Measurements from ENCODE around the gene MACROH2A2. TPM values are rescaled to one million over a fixed set of nuclear protein-coding genes. Genes with fewer than 3 reads are reported as not detected.
"Not testable (repeated sequence)": the region's sequence is repeated elsewhere in the genome, so short reads cannot be mapped to it uniquely, and the experiment has no call there.

The MACROH2A2 gene
- total RNA-seq, 2 experiments from 2014 or later = 3.0 to 3.1 TPM

- POLR2A ChIA-PET = no interaction called here
- CTCF ChIA-PET = no interaction called here
Observed at GRCh38 chr10:70139997-70140250, 87.3 kb downstream of the MACROH2A2 start.

- POLR2A ChIA-PET = no interaction called here
- CTCF ChIA-PET = no interaction called here
Observed at GRCh38 chr10:70140297-70140696, 87.7 kb downstream of the MACROH2A2 start.

GRCh38 chr10:70142555-70142954, 89.9 kb downstream of the MACROH2A2 start:
- ChIA-PET POLR2A (no interaction called here), CTCF (interaction anchor here (0.5 kb wide), 1 partner anchor 80 kb away, joined by 3 read pairs; no protein-coding TSS in a partner anchor)

GRCh38 chr10:70144372-70145110, 91.9 kb downstream of the MACROH2A2 start:
- CTCF ChIA-PET = interaction anchor here (0.7 to 3.9 kb wide), 3 partner anchors 10 to 37 kb away, joined by 3 to 32 read pairs (median 25); partner anchors contain the start of gene AIFM2
- POLR2A ChIA-PET = interaction anchor here (0.8 to 2.8 kb wide), 4 partner anchors 11 to 259 kb away, joined by 3 to 34 read pairs (median 4); partner anchors contain the start of genes AIFM2, EIF4EBP2 and SAR1A

- ChIA-PET POLR2A (interaction anchor here (0.8 to 2.8 kb wide), 6 partner anchors 12 to 272 kb away, joined by 3 to 34 read pairs (median 4); partner anchors contain the start of genes AIFM2, EIF4EBP2 and SAR1A), CTCF (interaction anchor here (0.6 to 3.9 kb wide), 6 partner anchors 10 to 670 kb away, joined by 3 to 32 read pairs (median 13); partner anchors contain the start of genes AIFM2 and SAR1A)
Observed at GRCh38 chr10:70145166-70145665, 92.6 kb downstream of the MACROH2A2 start.

GRCh38 chr10:70145666-70146488, 93.2 kb downstream of the MACROH2A2 start:
- ChIA-PET POLR2A (interaction anchor here (0.6 to 2.8 kb wide), 12 partner anchors 12 to 272 kb away, joined by 3 to 34 read pairs (median 4); partner anchors contain the start of genes AIFM2, EIF4EBP2 and SAR1A), CTCF (interaction anchor here (0.6 to 3.9 kb wide), 12 partner anchors 11 to 669 kb away, joined by 3 to 32 read pairs (median 4); partner anchors contain the start of genes AIFM2, PPA1 and SAR1A)

- CTCF ChIA-PET = interaction anchor here (0.9 to 3.9 kb wide), 11 partner anchors 12 to 217 kb away, joined by 3 to 32 read pairs (median 5); partner anchors contain the start of genes AIFM2, PPA1 and SAR1A
- POLR2A ChIA-PET = interaction anchor here (0.6 to 2.8 kb wide), 12 partner anchors 11 to 455 kb away, joined by 3 to 34 read pairs (median 4); partner anchors contain the start of genes EIF4EBP2, PPA1 and SAR1A
Observed at GRCh38 chr10:70146489-70147258, 94.0 kb downstream of the MACROH2A2 start, which contains the start of gene TYSND1. TYSND1 (minus strand) TSS chr10:70146700; CDS start chr10:70146586, 114 bp downstream.

- ChIA-PET CTCF (interaction anchor here (1.2 to 3.6 kb wide), 4 partner anchors 12 to 62 kb away, joined by 3 to 32 read pairs (median 14); partner anchors contain the start of genes AIFM2 and SAR1A), POLR2A (interaction anchor here (0.7 to 1.9 kb wide), 5 partner anchors 14 to 85 kb away, joined by 3 to 8 read pairs (median 4); partner anchors contain the start of gene PPA1)
Observed at GRCh38 chr10:70147259-70147625, 94.6 kb downstream of the MACROH2A2 start.

GRCh38 chr10:70148516-70148915, 95.9 kb downstream of the MACROH2A2 start:
- POLR2A ChIA-PET = no interaction called here
- CTCF ChIA-PET = interaction anchor here (1.3 kb wide), 1 partner anchor 215 kb away, joined by 3 read pairs; no protein-coding TSS in a partner anchor

GRCh38 chr10:70155255-70155838, 102.7 kb downstream of the MACROH2A2 start:
- ChIA-PET CTCF (interaction anchor here (0.5 to 1.5 kb wide), 2 partner anchors 39 to 1303 kb away, joined by 3 to 4 read pairs; no protein-coding TSS in a partner anchor), POLR2A (interaction anchor here (0.6 kb wide), 2 partner anchors 12 to 264 kb away, joined by 3 to 4 read pairs; no protein-coding TSS in a partner anchor)

- POLR2A ChIA-PET = interaction anchor here (0.6 kb wide), 1 partner anchor 12 kb away, joined by 3 read pairs; the partner anchor contains the start of gene SAR1A
- CTCF ChIA-PET = no interaction called here
Observed at GRCh38 chr10:70158113-70158512, 105.5 kb downstream of the MACROH2A2 start.

GRCh38 chr10:70159366-70159765, 106.7 kb downstream of the MACROH2A2 start:
- CTCF ChIA-PET = not testable (repeated sequence)
- POLR2A ChIA-PET = interaction anchor here (0.7 kb wide), 1 partner anchor 22 kb away, joined by 3 read pairs; no protein-coding TSS in a partner anchor

- CTCF ChIA-PET = interaction anchor here (1.3 kb wide), 1 partner anchor 14 kb away, joined by 5 read pairs; the partner anchor contains the start of gene TYSND1
- POLR2A ChIA-PET = interaction anchor here (1.1 to 1.6 kb wide), 2 partner anchors 9 to 14 kb away, joined by 4 to 8 read pairs; partner anchors contain the start of gene TYSND1
Observed at GRCh38 chr10:70160798-70161197, 108.2 kb downstream of the MACROH2A2 start.

Other genes with a start within 250 kb of the MACROH2A2 start
- 10 to 100 TPM; 16.9 to 18.1 TPM for gene AIFM2, start 80.0 kb downstream of the MACROH2A2 start, total RNA-seq
- gene TYSND1, start 93.9 kb downstream of the MACROH2A2 start, total RNA-seq = 10 to 100 TPM; 15.1 to 17.1 TPM
- 100 to 1,000 TPM; 135 to 140 TPM for gene SAR1A, start 117.7 kb downstream of the MACROH2A2 start, total RNA-seq
- 100 to 1,000 TPM; 356 to 376 TPM for gene PPA1, start 180.6 kb downstream of the MACROH2A2 start, total RNA-seq
- gene NPFFR1, start 231.2 kb downstream of the MACROH2A2 start, total RNA-seq = not detected